ENCODE measurements around the gene PDE4A.

PDE4A gene

GRCh38 chr19:10427169-10427568 lies 6.8 kb downstream of the PDE4A start:
- TF ChIP-seq POLR2A (IDR thresholded peaks at IDR 0.05; ENCODE audit: low read length) (no peak), GATA1 (IDR thresholded peaks at IDR 0.05; ENCODE audit: low read depth, low read length) (no peak)
- DNase-seq = no peak

DNA sequence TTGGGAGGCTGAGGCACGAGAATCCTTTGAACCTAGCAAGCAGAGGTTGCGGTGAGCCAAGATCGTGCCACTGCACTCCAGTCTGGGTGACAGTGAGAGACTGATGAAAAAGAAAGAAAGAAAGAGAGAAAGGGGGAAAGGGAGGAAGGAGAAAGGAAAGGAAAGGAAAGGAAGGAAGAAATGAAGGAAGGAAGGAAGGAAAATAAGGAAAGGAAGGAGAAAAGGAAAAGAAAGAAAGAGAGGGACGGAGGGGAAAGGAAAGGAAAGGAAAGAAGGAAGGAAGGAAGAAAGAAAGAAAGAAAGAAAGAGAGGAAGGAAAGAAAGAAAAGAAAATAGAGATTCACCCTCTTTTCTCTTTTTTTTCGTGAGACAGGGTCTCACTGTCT lies 8.7 kb downstream of the PDE4A start:
- TF ChIP-seq GATA1 (IDR thresholded peaks at IDR 0.05; ENCODE audit: low read depth, low read length) (no peak), POLR2A (IDR thresholded peaks at IDR 0.05; ENCODE audit: low read length) (no peak)
- no peak for DNase-seq

DNA sequence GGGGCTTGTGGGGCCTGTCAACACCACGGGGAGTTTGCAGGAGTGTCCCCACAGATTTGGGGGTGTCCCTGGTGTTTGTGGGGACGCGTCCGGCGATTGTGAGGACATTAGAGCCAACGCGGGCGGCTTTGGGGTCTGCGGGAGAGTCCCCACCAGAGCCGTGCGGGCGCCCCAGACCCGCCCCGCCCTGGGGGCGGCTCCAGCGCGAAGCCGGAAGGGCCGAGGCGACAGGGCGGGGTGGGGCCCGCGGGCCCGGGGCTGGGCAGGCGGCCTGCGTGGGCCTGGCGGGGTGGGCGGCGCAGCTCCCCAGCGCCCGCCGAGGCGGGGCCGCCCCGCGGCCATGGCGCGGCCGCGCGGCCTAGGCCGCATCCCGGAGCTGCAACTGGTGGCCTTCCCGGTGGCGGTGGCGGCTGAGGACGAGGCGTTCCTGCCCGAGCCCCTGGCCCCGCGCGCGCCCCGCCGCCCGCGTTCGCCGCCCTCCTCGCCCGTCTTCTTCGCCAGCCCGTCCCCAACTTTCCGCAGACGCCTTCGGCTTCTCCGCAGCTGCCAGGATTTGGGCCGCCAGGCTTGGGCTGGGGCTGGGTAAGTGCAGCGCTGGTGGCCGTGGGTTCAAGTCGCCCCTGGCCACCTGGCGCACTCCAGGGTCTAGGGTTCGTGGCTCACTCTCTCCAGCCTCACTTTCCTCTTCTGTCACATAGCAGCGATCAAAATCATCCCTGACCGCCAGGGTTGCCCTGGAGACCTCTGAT lies 10.3 kb downstream of the PDE4A start:
- peak; percentile 72 to 73 for DNase-seq
- TF ChIP-seq GATA1 (IDR thresholded peaks at IDR 0.05; ENCODE audit: low read depth, low read length) (no peak), POLR2A (IDR thresholded peaks at IDR 0.05; ENCODE audit: low read length) (no peak)

DNA sequence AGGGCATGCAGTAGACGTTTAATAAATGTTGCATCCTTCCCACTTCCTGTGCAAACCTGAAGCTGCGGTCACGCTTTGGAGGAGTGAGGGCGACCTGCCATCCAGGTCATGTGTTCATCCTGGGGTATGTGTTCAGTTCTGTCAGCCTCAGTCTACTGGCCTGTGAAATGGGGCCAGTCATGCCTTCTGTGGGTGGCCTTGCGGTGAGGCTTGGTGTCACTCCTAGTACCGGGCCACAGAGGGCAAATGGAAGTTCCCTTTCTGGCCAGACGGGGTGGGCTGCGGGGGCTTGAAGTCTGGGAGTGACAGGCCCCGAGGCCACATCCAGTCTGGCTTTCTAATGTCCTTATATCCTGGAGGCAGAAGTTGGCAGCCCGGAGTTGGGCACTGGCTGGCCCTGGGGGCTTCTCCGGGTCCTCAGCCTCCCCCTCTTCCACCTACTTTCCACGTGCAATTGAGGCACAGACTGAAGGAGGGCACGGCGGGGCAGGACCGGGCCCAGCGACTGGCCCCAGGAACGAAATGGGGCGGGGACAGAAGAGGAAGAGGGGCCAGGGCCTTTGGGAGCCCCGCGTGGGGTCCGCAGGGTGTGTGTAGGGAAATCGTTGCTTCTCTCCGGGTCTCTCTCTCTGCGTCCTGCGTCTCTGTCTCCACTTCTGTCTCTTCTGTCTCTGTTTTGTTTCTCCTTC lies 11.1 kb downstream of the PDE4A start:
- TF ChIP-seq POLR2A (IDR thresholded peaks at IDR 0.05; ENCODE audit: low read length) (no peak), GATA1 (IDR thresholded peaks at IDR 0.05; ENCODE audit: low read depth, low read length) (no peak)
- DNase-seq = peak in 1 of 2 experiments; percentile 55

- TF ChIP-seq GATA1 (IDR thresholded peaks at IDR 0.05; ENCODE audit: low read depth, low read length) = no peak
- TF ChIP-seq POLR2A (IDR thresholded peaks at IDR 0.05; ENCODE audit: low read length) = no peak
- DNase-seq = peak; percentile 77
Measured at GRCh38 chr19:10431943-10432735, 11.8 kb downstream of the PDE4A start.

GRCh38 chr19:10432736-10433130 lies 12.4 kb downstream of the PDE4A start:
- TF ChIP-seq POLR2A (IDR thresholded peaks at IDR 0.05; ENCODE audit: low read length) (no peak), GATA1 (IDR thresholded peaks at IDR 0.05; ENCODE audit: low read depth, low read length) (no peak)
- DNase-seq = no peak

DNA sequence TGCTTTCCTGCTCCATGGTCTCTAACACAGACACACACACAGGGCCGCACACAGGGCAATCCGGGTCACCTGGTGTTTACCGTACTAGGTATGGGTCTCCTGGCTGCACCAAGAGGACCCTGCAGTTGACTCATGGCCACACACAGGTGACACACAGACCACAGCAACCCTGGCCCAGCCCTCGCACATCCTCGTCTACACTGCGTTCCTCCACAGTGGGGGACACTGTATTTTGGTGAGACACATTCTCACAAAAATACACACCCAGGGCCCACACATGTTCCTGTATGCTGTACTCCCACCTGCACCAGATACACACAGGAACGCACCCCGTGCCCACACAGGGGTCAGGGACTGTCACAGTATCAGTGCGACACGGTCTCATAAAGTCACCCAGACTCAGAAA lies 12.8 kb downstream of the PDE4A start:
- no peak for TF ChIP-seq GATA1 (IDR thresholded peaks at IDR 0.05; ENCODE audit: low read depth, low read length)
- TF ChIP-seq POLR2A (IDR thresholded peaks at IDR 0.05; ENCODE audit: low read length) = no peak
- DNase-seq = no peak

DNA sequence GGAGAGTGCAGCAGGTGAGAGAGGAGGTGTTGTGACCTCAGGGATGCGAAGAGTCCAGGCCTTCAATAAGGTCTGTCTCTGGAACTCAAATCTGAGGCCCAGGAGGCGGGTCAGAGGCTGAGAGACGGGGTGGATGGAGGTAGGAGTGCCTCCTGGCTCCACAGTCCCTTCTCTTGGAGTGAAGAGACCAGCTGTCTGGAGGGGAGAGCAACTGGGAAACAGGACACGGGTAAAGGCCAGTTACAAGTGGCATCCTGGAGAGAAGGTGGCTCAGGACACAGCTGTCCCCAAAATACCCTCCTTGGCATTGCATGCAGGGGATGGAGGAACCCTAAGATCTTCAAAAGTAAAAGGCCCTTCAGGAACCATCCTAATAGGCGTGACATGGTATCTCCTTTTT lies 19.2 kb downstream of the PDE4A start:
- TF ChIP-seq GATA1 (IDR thresholded peaks at IDR 0.05; ENCODE audit: low read depth, low read length) = no peak
- DNase-seq = no peak

- no peak for DNase-seq
- TF ChIP-seq GATA1 (IDR thresholded peaks at IDR 0.05; ENCODE audit: low read depth, low read length) (no peak), POLR2A (IDR thresholded peaks at IDR 0.05; ENCODE audit: low read length) (no peak)
Measured at GRCh38 chr19:10442698-10443097, 22.4 kb downstream of the PDE4A start.

DNA sequence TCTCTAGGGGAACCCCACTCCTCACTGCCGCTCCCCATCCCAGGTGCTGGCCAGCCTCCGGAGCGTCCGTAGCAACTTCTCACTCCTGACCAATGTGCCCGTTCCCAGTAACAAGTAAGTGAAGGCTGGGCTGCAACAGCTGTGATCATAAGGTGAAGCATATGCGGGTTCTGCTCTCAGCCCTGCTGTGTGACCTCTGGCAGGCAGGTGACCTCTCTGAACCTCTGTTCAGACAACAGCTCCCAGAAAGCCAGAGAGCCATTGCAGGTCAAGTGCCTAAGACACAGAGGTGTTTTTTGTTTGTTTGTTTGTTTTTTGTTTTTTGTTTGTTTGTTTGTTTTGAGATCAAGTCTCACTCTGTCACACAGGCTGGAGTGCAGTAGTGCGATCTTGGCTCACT lies 28.7 kb downstream of the PDE4A start:
- no peak for TF ChIP-seq GATA1 (IDR thresholded peaks at IDR 0.05; ENCODE audit: low read depth, low read length)
- TF ChIP-seq POLR2A (IDR thresholded peaks at IDR 0.05; ENCODE audit: low read length) = no peak
- no peak for DNase-seq

DNA sequence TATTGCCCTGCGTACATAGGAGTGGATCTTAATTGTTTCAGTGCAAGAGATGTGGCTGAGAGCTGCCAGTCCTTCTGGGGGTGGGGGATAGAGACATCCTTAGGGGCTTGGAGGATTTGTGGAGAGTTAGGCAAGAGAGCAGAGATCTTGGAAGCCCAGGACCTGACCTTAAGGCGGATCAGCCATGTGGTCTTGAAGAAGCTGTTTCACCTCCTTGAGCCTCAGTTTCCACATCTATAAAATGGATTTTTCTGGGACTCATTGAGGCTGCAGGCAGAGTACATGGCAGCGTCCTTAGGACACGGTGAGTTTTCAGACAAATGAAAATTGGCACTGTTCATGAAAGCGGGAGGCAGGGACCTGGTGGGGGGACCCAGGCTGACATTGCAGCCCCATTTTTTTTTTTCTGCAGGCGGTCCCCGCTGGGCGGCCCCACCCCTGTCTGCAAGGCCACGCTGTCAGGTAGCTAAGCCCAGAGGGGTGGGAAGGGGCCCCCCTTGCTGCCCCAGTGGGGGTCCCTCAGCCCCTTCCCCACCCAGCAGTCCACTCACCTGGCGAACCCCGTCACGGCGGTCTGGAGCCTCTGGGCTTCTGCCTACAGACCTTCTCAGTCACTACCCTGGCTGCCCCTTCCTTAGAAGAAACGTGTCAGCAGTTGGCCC lies 30.0 kb downstream of the PDE4A start:
- DNase-seq = no peak
- no peak for TF ChIP-seq POLR2A (IDR thresholded peaks at IDR 0.05; ENCODE audit: low read length)
- no peak for TF ChIP-seq GATA1 (IDR thresholded peaks at IDR 0.05; ENCODE audit: low read depth, low read length)

- no peak for TF ChIP-seq POLR2A (IDR thresholded peaks at IDR 0.05; ENCODE audit: low read length)
- peak; percentile 68 to 88 for DNase-seq
Measured at GRCh38 chr19:10450853-10451609, 30.7 kb downstream of the PDE4A start.
